MCF 10A (cell line): Measurements from ENCODE around the gene NMNAT1. TPM values are rescaled to one million over a fixed set of nuclear protein-coding genes. Genes with fewer than 3 reads are reported as not detected.
"Not testable (repeated sequence)": the region's sequence is repeated elsewhere in the genome, so short reads cannot be mapped to it uniquely, and the experiment has no call there.

ENCODE experiments used
- BruUV-seq: library from RNA; stranded (reverse); fragments of 400-500 nt; replicated peaks from 2 replicates; lab custom pipeline; 2021; lab: Mats Ljungman, UMichigan
- CTCF ChIA-PET: fragments of 300-600 bp; sonication (Branson Sonifier 250); formaldehyde crosslinking; extraction: SDS; loops from one replicate; lab custom pipeline; 2021; ENCODE audit warnings: antibody characterized with exemption, inconsistent platforms; lab: Yijun Ruan, JAX
- POLR2A ChIA-PET: fragments of 300-600, 350-650 bp; sonication (Branson Sonifier 250); formaldehyde crosslinking; extraction: SDS; loops from one replicate; lab custom pipeline; 2020; ENCODE audit warnings: antibody characterized with exemption, inconsistent platforms; lab: Yijun Ruan, JAX
- DNase-seq: peaks from one replicate; pipeline ENCODE4 v3.0.0-alpha.2; 2018; ENCODE audit not compliant: unreplicated experiment
- H3K27ac Mint-ChIP-seq: one replicate; pipeline ENCODE4 v1.8.0; 2022; ENCODE audit warnings: mild to moderate bottlenecking, low read depth, mixed read lengths; ENCODE audit not compliant: unreplicated experiment
- H3K27me3 Mint-ChIP-seq: one replicate; pipeline ENCODE4 v1.8.0; 2022; ENCODE audit warnings: mixed read lengths; ENCODE audit not compliant: insufficient read depth, unreplicated experiment
- H3K36me3 Mint-ChIP-seq: one replicate; pipeline ENCODE4 v1.8.0; 2022; ENCODE audit warnings: mild to moderate bottlenecking, moderate library complexity, mixed read lengths; ENCODE audit not compliant: insufficient read depth, unreplicated experiment
- H3K4me1 Mint-ChIP-seq: one replicate; pipeline ENCODE4 v1.8.0; 2022; ENCODE audit warnings: mixed read lengths; ENCODE audit not compliant: insufficient read depth, unreplicated experiment
- H3K4me3 Mint-ChIP-seq: one replicate; pipeline ENCODE4 v1.8.0; 2022; ENCODE audit warnings: mild to moderate bottlenecking, moderate library complexity, mixed read lengths; ENCODE audit not compliant: unreplicated experiment
- H3K9me3 Mint-ChIP-seq: one replicate; pipeline ENCODE4 v1.8.0; 2022; ENCODE audit warnings: mixed read lengths; ENCODE audit not compliant: unreplicated experiment
- intact Hi-C: fragments of 100-400 bp; cut with micrococcal nuclease; formaldehyde crosslinking; loops from 2 replicates; pipeline ENCODE4 v1.14.1; 2022
- total RNA-seq: library from RNA; stranded (reverse); gene quantifications from 2 replicates; pipeline ENCODE4 v1.2.3, GENCODE V29; 2022
- TF ChIP-seq, protein P1 (sequence below): fragments of 200-600 bp; IDR thresholded peaks from one replicate; pipeline ENCODE4 v1.8.0; 2022; ENCODE audit warnings: antibody characterized with exemption, mild to moderate bottlenecking; ENCODE audit not compliant: unreplicated experiment

The NMNAT1 gene
- total RNA-seq, 1 experiment from 2014 or later: 10.4 TPM

DNA sequence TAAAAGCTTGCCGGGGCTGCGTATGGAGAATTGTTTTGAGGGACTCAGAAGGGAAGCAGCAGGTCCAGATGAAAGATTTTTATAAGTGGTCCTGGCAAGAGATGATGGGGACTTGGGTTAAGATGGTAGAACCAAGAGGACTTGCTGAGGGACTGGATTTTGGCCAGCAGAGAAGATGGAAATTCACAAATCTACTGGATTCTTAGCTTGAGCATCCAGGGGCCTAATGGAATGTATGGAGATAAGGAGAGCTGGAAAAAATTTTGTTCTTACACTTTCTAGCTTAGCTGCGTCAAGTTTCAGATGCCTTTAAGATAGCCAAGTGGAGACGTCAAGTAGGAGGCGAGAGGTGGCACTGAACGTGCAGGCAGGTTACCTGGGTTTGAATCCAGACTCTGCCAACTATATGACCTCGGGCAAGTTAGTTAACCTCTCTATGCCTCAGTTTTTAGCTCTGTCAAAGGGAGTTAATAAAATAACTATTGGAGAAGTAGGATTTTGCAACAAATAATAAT is 50.3 kb downstream of the NMNAT1 start:
- intact Hi-C loops: no loop called here
- TF ChIP-seq, protein P1, sequence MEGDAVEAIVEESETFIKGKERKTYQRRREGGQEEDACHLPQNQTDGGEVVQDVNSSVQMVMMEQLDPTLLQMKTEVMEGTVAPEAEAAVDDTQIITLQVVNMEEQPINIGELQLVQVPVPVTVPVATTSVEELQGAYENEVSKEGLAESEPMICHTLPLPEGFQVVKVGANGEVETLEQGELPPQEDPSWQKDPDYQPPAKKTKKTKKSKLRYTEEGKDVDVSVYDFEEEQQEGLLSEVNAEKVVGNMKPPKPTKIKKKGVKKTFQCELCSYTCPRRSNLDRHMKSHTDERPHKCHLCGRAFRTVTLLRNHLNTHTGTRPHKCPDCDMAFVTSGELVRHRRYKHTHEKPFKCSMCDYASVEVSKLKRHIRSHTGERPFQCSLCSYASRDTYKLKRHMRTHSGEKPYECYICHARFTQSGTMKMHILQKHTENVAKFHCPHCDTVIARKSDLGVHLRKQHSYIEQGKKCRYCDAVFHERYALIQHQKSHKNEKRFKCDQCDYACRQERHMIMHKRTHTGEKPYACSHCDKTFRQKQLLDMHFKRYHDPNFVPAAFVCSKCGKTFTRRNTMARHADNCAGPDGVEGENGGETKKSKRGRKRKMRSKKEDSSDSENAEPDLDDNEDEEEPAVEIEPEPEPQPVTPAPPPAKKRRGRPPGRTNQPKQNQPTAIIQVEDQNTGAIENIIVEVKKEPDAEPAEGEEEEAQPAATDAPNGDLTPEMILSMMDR: no peak
- ChIA-PET CTCF (no interaction called here), POLR2A (no interaction called here)
- Mint-ChIP-seq H3K4me3 (no peak overlapping the region), H3K27me3 (peaks cover 10% of the 10 kb centered on the region), H3K36me3 (no peaks in the 10 kb centered on the region), H3K9me3 (no peaks in the 10 kb centered on the region), H3K27ac (no peak overlapping the region), H3K4me1 (peaks cover 5% of the 10 kb centered on the region)
- no TSS peak for BruUV-seq
- DNase-seq: no peak

DNA sequence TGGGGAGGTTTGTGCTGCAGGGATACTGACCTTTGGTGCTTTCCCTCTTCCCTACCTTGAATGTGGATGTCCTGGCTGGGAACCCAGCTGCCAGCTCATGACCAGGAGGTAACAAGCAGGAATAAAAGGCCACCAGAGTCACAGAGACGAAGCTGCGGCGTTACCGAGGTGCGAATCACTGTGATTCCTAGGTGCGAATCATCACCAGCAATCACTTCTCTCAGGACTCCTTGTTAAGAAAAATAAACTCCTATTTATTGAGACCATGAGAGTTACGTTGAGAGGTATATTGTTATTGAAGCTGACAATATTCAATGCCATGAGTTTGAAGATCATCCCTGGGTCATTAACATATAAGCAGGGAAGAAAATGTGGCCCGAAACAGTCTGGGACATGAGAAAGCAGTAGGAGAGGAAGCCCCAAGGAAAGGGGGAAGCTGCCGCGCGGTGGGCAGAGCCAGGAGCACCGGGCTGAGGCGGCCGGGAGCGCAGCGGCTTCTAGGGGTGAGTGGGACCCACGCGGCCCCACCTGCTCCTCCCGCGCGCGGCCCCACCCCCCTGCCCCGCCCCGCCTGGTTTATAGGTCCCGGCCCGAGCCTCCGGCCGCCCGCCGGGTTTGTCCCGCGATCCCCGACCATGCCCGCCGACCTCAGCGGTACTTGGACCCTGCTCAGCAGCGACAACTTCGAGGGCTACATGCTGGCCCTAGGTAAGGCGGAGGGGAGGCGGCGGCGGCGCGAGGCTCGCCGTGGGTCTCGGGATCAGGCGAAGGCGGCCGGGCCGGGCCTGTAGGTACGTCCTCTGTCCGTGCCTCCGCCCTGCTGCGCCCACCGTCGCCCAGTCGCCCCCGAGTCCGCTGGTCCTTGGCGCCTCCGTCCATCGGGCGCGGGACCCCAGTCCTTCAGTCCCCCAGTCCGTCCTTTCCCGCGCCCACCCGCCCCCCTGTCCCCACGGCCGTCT is 53.6 kb downstream of the NMNAT1 start, which contains the start of gene RBP7:
TSS of gene RBP7 (plus strand) at position 605 of the 959 bp plus-strand sequence. CDS start at position 636, 31 bp downstream.
- no TSS peak for BruUV-seq
- peaks cover 10% of the 10 kb centered on the region for H3K27me3 Mint-ChIP-seq
- TF ChIP-seq, protein P1: no peak
- H3K4me1 Mint-ChIP-seq: peaks cover 5% of the 10 kb centered on the region
- no peaks in the 10 kb centered on the region for H3K36me3 Mint-ChIP-seq
- POLR2A ChIA-PET: no interaction called here
- peak within 1 kb of the TSS; percentile 49 for H3K4me3 Mint-ChIP-seq
- H3K27ac Mint-ChIP-seq: no peak within 1 kb of the TSS
- no peaks in the 10 kb centered on the region for H3K9me3 Mint-ChIP-seq
- CTCF ChIA-PET: no interaction called here
- intact Hi-C loops: no loop called here
- no peak for DNase-seq

- POLR2A ChIA-PET: interaction anchor here (0.6 kb wide), 1 partner anchor 15 kb away, joined by 3 read pairs; no protein-coding TSS in a partner anchor
- Mint-ChIP-seq H3K9me3 (no peaks in the 10 kb centered on the region), H3K27ac (no peak overlapping the region), H3K27me3 (peaks cover 10% of the 10 kb centered on the region), H3K4me3 (no peak overlapping the region), H3K4me1 (peaks cover 5% of the 10 kb centered on the region), H3K36me3 (no peaks in the 10 kb centered on the region)
- CTCF ChIA-PET: interaction anchor here (0.6 kb wide), 1 partner anchor 383 kb away, joined by 3 read pairs; no protein-coding TSS in a partner anchor
- intact Hi-C loops: no loop called here
- BruUV-seq: no TSS peak
- TF ChIP-seq, protein P1: no peak
- DNase-seq: no peak
Observed at GRCh38 chr1:10001016-10001665, 57.9 kb downstream of the NMNAT1 start.

GRCh38 chr1:10005248-10005647 is 62.0 kb downstream of the NMNAT1 start:
- H3K36me3 Mint-ChIP-seq, H3K4me1 Mint-ChIP-seq, H3K4me3 Mint-ChIP-seq, H3K9me3 Mint-ChIP-seq, DNase-seq, H3K27me3 Mint-ChIP-seq, intact Hi-C loops, BruUV-seq, H3K27ac Mint-ChIP-seq, POLR2A ChIA-PET: not testable (repeated sequence)
- CTCF ChIA-PET: interaction anchor here (1.2 kb wide), 1 partner anchor 54 kb away, joined by 4 read pairs; no protein-coding TSS in a partner anchor
